ENCODE results near the gene TEX26.

Gene TEX26

DNA sequence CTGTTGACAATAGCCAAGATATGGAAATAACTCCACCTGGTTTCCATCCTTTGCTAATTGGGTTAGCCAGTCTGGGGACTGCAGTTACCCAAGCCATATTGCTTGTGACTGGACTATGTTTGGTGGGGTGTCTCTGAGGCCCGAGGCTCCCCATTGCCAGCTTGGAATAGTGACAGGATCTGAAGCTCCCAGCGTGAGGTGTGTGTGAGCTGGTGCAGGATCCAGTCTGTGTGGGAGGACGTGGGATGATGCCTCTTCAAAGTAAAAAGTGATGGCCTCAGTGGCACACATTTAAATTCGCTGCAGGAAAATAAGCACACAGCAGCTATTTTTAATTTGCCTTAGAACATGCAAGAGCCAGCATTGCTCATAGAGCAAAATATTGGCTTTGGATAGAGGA is 75.0 kb downstream of the TEX26 start:
- no peak overlapping the region for H3K4me3 ChIP-seq (ENCODE audit: low read depth, low read length)
- in situ Hi-C loops (cut with HindIII; ENCODE audit: low sequenced_read_pairs), result loop anchor here (25.0 kb wide), 1 partner anchor 345 kb away; no protein-coding TSS in a partner anchor
- TF ChIP-seq, protein P1, sequence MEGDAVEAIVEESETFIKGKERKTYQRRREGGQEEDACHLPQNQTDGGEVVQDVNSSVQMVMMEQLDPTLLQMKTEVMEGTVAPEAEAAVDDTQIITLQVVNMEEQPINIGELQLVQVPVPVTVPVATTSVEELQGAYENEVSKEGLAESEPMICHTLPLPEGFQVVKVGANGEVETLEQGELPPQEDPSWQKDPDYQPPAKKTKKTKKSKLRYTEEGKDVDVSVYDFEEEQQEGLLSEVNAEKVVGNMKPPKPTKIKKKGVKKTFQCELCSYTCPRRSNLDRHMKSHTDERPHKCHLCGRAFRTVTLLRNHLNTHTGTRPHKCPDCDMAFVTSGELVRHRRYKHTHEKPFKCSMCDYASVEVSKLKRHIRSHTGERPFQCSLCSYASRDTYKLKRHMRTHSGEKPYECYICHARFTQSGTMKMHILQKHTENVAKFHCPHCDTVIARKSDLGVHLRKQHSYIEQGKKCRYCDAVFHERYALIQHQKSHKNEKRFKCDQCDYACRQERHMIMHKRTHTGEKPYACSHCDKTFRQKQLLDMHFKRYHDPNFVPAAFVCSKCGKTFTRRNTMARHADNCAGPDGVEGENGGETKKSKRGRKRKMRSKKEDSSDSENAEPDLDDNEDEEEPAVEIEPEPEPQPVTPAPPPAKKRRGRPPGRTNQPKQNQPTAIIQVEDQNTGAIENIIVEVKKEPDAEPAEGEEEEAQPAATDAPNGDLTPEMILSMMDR (IDR thresholded peaks at IDR 0.05; ENCODE audit: low read depth, low read length, missing control alignments), result no peak
- no peak for DNase-seq (ENCODE audit: low read depth)

DNA sequence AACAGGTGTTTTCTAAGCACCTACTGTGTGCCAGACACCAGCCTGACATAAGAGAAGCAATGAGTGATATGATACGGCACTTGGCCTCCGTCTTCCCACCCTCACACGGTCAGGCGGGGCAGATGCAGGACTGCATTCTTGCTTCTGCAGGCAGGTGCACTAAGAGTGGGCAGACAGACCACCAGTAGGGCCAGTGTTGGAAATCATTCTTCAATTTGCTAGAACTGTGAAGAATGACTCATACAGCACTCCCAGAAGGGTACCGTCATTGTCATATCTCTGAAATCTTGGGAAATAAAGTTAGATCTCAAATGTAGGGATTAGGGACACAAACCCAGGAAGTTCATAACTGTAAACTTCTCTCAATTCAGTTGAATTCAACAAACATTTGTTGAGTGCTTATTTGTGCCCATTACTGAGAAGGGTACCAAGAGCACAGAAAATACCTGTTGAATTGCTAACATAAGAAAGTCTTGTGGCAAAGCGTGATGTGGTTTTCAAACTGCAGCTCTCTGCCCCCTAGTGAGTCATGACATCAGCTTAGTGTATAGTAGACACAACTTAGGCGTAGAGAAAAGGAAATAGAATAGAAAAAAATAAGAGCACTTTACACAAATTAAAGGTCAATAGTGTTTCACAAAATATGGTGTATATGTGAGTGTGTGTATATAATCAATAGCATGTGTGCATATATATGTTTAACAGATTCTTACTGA is 76.1 kb downstream of the TEX26 start:
- TF ChIP-seq, protein P1 (IDR thresholded peaks at IDR 0.05; ENCODE audit: low read depth, low read length, missing control alignments), result no peak
- no peak for DNase-seq (ENCODE audit: low read depth)
- no peak overlapping the region for H3K4me3 ChIP-seq (ENCODE audit: low read depth, low read length)
- in situ Hi-C loops (cut with HindIII; ENCODE audit: low sequenced_read_pairs), result loop anchor here (25.0 kb wide), 1 partner anchor 346 kb away; no protein-coding TSS in a partner anchor

DNA sequence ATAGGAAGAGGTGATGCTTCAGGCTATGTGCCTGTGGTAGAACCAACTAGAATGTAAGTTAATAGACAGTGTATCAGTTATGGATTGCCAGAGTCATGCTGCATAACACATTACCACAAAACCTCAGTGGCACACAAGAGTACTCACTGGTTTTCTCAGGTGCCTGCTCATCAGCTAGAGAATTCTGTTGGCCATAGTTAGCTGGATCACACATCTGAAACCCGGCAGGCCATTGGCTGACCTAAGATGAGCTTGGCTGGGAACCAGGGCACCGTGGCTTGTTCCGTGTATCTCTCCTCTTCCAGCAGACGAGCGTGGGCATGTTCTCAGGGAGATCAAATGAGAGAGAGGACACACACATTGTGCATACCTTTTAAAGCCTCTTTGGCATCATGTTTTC is 76.7 kb downstream of the TEX26 start:
- H3K4me3 ChIP-seq (ENCODE audit: low read depth, low read length), result no peak overlapping the region
- TF ChIP-seq, protein P1 (IDR thresholded peaks at IDR 0.05; ENCODE audit: low read depth, low read length, missing control alignments), result no peak
- DNase-seq (ENCODE audit: low read depth), result peak; percentile 22
- in situ Hi-C loops (cut with HindIII; ENCODE audit: low sequenced_read_pairs), result loop anchor here (25.0 kb wide), 1 partner anchor 347 kb away; no protein-coding TSS in a partner anchor

DNA sequence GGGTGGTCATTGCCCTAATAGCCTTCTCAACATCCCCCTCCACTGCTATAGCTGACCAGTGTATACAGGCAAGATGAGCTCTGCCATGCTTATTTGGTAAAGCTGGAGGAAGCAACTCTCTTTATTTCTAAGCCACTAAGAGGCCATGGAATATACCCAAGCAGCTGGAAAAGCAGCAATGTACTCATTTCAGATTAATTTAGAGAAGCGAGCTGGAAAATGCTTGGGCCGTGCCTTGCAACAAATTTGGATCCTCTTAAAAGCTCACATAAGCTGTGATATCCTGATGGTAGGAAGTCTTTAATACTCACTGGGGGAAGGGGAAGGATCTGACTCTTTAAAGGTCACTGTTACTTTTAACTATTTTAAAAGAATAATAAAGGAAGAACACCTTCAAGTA is 77.8 kb downstream of the TEX26 start:
- H3K4me3 ChIP-seq (ENCODE audit: low read depth, low read length), result no peak overlapping the region
- in situ Hi-C loops (cut with HindIII; ENCODE audit: low sequenced_read_pairs), result loop anchor here (25.0 kb wide), 1 partner anchor 348 kb away; no protein-coding TSS in a partner anchor
- TF ChIP-seq, protein P1 (IDR thresholded peaks at IDR 0.05; ENCODE audit: low read depth, low read length, missing control alignments), result no peak
- no peak for DNase-seq (ENCODE audit: low read depth)

DNA sequence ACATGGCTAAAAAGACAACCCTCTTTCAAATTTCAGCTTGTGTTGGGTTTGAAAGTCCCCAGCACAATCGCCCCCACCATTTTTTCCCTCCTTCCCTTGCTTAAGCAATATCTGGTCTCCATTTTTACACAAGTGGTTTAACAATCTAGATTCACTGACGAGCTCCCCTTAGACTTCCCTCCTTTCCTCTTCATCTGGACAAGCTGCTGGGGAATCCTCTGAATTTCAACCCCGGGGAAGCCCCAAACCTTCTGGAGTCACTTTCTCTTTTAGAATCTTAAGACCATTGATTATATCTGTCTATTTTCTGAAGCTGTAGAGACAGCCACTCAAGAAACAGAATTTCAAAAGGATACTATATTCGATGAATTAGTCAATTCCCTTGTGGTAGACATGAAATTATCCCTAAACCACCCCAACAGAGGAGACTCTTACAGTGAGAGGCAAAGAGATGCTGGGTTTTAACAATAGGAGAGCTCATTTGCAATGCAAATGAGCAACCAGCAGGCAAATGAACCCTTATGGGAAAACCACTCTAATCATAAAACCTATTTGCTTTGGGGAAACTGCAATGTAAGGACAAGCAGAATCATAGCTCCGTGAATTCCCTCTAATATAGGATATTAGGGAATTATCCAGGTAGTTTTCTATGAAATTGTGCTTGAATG is 78.9 kb downstream of the TEX26 start:
- in situ Hi-C loops (cut with HindIII; ENCODE audit: low sequenced_read_pairs), result loop anchor here (25.0 kb wide), 1 partner anchor 349 kb away; no protein-coding TSS in a partner anchor
- DNase-seq (ENCODE audit: low read depth), result no peak
- no peak overlapping the region for H3K4me3 ChIP-seq (ENCODE audit: low read depth, low read length)
- TF ChIP-seq, protein P1 (IDR thresholded peaks at IDR 0.05; ENCODE audit: low read depth, low read length, missing control alignments), result no peak

DNA sequence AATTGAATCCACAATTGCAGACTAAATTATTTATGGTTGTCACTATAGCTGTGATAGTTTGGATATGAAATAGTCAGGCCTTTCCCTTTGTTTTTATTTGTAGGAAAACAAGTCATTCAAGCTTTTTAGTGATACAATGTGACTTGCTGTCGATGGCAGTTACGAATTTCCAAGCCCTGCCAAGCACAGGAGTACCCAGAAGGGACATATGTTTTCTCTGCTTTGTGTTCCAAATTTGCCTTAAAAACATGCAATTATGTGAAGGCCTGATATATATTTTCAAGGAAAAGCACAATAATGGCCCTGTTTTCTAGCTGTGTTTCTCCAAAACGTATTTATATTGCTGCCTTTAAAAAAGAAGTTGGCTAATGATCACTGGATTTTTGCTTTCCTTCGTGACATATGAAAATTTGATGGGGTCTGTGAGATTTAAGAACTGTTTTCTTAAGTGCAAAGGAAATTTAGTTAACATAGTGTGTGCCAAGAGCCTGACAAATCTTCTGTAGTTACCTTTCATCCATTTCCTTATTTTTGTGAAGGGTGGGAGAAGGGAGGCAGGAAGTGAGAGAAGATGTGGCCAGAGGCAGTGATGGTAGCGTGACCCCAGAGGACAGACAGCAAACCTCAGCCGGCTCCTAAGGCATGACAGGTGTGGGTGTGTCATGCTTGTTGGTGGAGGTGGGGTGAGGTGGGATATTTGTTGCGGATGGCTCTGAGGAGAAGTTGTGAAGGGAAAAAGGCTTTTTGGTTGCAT is 79.6 kb downstream of the TEX26 start:
- no peak for DNase-seq (ENCODE audit: low read depth)
- TF ChIP-seq, protein P1 (IDR thresholded peaks at IDR 0.05; ENCODE audit: low read depth, low read length, missing control alignments), result no peak
- in situ Hi-C loops (cut with HindIII; ENCODE audit: low sequenced_read_pairs), result loop anchor here (25.0 kb wide), 1 partner anchor 350 kb away; no protein-coding TSS in a partner anchor
- H3K4me3 ChIP-seq (ENCODE audit: low read depth, low read length), result no peak overlapping the region
